ENCODE data around the gene SLC50A1.
A peak's percentile ranks its signal among the peaks of the same experiment; 100 is the strongest.

The SLC50A1 gene

DNA sequence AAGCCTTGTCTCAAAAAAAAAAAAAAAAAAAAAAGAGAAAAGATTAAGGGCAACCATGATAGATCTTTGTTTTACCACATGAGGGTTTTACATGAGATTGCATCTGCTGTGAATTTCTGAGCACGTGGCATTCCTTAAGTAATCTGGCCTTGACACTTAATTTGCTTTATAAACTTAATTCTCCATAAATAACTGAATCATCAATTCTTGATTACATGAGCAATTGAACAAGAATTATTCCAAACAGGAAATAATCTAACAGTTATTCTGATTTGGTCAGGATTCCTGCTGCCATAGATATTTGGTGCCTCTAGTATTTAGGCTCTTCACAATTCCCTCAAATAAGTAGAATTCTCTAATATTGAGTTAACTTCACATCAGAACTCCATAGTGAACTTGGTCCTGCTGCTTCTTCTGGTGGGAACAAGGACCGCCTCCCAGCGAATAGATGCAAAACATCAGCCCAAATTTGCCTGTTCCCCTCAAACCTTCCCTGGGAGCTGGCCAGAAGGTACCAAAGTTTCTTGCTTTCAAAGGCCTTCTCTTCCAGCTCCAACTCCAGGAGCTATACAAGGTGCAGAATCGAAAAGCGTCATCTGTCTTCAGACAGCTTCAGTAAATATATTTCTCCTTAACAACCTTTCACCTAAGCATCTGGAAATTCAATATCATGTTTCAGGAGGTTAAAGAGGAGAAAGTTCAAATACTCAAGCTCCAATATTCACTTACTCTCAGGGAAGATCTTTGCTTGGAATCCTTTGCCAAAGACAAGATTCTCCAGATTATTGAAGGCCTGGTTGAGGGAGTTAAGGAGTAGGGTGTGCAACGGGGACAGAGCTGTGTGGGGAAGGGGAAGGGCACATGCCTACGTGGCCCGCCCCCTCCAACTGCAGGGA is 36.4 kb downstream of the SLC50A1 start:
- peak; percentile 0 for DNase-seq

DNA sequence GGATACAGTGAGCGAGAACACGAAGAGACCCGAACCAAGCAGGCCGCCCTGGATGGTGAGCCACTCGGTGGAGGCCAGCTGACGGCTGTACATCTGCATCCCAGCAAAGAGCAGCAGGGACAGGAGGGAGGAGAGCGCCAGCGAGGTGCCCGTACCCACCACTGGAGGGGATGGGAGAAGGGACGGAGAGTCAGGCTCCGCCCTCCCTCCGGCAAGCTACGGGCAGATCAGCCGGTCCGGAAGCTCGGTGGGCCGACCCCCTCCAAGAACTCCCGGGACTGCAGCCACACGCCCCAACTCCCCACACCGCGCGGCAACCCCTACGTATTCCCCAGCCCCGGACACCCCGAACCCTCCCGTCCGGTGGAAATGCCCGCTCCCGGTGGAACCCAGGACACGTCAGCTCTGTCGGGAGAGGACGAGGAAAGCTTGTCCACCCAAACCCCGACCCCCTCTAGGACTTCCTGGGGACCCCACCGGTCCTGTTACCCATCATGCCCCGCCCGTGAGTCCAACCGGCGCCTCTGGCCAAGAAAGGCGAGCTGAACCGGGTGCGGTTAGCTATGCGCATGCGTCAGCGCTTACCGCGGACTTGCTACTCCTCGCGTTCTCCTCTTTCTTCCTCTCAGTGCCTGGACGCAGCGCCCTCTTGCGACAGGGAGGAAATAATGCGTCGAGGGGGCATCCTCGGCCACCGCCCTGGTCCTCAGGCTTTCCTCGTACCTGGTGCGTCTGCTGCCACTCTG is 37.3 kb downstream of the SLC50A1 start, which contains the start of gene KRTCAP2:
TSS of gene KRTCAP2 (minus strand) at position 573 of the 746 bp plus-strand sequence. CDS start at position 493, 80 bp downstream.
- peak; percentile 99 for DNase-seq

DNA sequence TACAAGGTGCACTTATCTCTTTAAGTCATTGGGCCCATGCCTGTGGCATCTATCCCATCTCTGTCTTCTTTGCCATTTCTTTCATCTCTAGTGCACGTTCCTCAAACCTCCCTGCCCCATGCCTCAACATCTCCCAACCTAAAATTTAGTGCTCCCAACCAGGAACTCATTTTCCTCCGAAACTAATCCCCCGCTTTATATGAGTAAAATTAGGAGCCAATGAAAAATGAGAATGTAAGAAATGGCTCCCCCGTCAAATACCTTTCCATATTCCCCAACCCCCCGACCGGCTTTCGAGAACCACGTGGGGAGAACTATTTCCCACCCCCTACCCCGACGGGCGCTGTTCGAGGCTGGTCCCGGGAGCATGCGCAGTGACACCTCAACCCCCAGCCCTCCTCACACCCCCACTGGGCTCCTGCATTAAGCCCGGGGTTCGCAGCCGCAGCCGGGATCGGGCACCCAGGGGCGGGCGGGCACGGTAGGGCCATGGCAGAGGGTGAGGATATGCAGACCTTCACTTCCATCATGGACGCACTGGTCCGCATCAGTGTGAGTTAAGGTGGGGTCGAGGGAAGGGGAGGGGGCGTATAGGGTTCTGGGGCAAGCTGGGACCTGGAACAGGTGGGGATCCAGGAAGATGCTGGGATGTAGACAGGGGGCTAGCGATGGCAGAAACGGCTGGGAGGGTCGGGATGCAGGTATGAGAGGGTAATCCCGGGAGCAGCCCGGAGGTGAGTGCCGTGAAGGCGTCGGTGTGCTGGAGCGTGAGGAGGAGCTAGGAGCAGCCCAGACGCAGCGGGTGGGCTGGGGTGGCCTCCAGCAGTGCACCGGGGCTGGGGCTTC is 38.0 kb downstream of the SLC50A1 start, which contains the start of gene TRIM46:
TSS of gene TRIM46 (plus strand) at position 372 of the 846 bp plus-strand sequence. CDS start at position 490, 118 bp downstream.
- peak; percentile 52 for DNase-seq

DNA sequence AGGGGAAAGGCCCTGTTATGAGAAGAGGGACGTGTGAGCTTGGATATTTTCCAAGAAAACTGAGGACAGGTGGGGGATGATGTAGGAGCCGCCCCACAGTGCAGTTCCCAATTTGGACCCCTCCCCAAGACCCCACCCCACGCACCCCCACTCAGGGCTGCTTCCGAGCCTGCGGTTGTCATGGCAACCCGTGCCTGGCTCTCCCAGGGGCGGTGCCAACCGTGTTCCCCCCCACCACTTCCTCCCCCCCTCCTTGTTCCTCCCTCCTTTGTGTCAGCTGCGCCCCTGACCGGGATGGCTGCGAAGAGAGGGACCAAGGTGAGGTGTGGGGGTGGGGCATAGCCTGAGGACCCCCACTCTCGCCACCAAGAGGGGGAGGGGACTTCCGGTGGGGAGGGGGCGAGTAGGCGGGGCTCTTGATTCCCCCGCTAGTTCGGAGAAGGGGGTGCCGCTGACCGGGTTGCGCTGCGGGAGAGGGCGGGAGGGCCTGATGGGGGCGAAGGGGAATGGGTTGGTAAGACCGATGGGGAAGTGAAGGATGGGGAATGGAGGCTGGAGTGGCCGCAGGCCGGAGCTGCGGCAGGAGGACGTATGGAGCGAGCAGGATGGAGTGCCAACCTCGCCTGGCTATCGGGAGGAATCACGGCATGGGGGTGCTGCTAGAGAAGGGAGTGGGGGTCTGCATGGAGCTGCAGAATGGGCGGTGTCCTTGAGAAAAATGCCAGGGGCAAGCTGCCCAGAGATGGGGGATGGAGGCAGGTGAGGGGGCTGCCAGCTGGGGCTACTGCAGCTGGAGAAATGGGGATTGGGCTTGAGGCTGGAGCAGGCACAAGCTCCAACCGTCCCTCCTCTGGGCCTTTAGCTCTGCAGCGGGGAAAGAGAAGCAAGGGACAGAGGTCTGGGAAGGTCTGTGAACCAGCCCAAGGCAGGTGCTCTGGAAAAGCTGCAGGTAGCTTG is 39.0 kb downstream of the SLC50A1 start:
- peak; percentile 28 for DNase-seq

DNA sequence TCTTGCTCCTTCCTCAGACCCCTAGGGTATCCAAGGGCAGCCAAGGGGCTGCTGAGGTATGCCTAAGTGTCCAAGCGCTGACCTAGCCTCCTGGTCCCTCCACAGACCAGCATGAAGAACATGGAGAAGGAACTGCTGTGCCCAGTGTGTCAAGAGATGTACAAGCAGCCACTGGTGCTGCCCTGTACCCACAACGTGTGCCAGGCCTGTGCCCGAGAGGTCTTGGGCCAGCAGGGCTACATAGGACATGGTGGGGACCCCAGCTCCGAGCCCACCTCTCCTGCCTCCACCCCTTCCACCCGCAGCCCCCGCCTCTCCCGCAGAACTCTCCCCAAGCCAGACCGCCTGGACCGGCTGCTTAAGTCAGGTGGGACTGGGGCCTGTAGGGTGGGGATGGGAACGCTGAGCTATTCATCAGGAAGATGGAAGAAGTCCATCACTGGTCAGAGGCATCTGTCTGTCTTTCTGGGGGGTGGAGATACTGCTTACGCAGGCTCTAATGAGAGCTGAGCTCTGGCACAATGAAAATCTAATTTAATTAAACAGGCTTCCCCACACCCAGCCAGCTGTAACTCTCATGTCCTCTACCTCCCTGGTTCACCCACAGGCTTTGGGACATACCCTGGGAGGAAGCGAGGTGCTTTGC is 39.8 kb downstream of the SLC50A1 start:
- peak; percentile 2 for DNase-seq

DNA sequence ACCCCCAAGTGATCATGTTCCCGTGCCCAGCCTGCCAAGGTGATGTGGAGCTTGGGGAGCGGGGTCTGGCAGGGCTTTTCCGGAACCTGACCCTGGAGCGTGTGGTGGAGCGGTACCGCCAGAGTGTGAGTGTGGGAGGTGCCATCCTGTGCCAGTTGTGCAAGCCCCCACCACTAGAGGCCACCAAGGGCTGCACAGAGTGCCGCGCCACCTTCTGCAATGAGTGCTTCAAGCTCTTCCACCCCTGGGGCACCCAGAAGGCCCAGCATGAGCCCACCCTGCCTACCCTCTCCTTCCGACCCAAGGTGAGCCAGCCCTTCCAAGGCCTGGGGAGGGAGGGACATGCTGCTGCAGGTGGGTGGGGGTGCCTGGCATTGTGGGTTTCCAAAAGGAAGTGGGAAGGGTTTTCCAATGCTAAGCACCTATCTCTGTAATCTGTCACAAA is 40.3 kb downstream of the SLC50A1 start:
- peak; percentile 75 for DNase-seq

DNA sequence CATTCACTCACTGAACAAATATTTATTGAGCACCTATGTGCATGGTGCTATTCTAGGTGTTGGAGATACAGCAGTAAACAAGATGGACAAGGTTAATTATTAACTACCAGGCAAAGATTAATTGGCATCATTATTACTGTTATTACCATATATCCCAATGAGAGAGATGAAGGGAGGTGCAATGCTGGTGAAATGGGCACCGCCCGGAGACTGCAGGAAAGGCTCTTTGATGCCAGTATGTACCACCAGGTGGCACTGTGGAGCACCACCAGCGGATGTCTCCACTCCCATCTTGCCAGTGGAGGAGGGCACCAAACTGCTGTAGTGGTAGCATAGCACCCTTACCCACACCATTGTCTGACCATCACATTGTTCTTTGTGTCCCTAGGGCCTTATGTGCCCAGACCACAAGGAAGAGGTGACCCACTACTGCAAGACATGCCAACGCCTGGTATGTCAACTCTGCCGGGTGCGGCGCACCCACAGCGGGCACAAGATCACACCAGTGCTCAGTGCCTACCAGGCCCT is 41.0 kb downstream of the SLC50A1 start:
- DNase-seq: peak; percentile 92

DNA sequence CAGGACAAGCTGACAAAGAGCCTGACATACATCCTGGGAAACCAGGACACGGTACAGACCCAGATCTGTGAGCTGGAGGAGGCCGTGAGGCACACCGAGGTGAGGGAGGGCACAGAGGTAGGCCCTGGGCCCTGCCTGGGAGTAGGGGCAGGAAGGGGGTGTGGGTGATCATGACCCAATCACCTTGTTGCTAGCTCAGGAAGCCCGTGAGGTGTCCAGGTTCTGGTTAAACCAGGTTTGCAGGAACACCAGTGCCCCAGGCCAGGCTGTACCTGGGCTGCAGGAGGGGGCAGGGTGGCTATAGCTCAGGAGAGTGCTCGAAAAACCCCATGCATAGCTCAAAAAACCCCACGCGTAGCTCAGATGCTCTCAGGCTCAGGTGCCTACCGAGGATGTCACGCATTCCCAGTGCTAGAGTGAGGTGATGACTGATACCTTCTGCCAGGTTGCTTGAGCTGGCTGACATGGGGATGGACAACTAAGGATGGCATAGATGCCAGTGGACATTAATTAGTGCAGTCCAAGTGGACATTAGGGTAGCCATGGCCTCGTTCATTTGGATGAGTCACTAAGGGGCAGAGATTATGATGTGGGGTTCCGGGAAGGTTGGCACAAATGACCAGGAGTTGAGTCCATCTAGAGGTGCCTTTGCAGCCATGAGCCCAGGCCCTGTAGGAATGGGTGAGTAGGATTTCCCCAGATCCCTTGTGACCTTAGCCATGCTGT is 41.7 kb downstream of the SLC50A1 start:
- no peak for DNase-seq

DNA sequence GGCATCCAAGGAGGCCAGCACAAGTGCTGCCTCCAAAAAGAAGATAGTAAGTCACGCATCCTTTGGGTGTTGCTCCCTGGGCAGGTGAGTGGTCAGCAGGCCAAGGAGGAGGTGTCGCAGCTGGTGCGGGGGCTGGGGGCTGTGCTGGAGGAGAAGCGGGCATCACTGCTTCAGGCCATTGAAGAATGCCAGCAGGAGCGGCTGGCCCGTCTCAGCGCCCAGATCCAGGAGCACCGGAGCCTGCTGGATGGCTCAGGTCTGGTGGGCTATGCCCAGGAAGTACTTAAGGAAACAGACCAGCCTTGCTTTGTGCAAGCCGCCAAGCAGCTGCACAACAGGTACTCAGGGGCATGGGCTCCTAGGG is 42.2 kb downstream of the SLC50A1 start:
- DNase-seq: no peak

DNA sequence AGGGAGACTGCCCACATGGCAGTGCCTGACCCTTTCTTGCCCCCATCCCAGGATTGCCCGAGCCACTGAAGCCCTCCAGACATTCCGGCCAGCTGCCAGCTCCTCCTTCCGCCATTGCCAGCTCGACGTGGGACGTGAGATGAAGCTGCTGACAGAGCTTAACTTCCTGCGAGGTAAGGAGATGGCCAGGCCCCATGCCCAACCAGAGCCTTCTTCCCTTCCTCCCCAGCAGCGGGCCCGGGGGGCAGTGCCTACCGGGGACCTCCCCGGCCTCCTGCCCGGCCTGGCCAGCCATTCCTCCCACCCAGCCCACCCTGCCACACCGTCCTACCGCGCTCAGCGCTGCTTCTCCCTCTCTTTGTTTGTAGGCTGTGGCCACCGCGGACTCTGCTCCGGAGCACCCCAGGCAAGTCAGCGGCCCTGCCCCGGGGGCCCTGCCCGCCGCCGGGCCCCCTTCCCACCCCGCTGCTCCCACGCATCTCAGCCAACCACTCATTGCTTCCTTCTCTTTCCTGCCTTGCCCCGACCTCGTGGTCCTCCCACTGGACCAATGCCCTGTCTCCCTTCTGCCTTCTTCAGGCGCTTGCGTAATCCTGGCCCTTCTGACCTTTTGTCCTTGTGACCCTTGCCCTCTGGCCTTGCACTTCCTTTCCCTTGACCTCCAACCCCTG is 42.9 kb downstream of the SLC50A1 start:
- DNase-seq: no peak

DNA sequence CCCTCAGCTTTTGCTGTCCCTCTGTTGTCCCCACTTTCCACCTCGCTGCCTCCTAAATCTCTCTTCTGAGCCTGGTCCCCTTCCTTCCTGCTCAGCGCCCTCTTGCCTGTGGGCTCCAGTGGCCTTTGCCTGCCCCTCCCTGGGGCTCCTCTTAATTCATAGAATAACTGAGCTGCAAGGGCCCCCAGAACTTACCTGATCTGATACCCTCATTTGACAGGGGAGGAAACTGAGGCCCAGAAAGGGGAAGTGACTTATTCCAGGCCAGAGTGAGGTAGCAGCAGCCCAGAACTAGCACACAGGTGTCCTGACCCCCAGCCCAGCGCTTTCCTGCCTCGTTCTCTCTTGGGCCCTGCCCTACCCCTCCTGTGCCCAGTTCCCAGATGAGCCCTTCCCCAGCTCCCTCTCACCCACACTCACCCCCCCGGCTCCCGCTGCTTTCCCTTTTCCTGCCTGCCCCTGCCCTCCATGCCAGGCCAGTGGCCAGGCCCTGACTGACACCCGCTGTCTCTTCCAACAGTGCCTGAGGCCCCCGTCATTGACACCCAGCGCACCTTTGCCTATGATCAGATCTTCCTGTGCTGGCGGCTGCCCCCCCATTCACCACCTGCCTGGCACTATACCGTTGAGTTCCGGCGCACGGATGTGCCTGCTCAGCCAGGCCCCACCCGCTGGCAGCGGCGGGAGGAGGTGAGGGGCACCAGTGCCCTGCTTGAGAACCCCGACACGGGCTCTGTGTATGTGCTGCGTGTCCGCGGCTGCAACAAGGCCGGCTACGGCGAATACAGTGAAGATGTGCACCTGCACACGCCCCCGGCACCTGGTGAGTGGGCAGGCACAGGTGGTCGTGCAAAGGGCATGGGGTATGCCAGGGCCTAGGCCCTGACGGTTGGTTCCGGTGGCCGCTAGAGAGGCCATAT is 43.7 kb downstream of the SLC50A1 start:
- no peak for DNase-seq

DNA sequence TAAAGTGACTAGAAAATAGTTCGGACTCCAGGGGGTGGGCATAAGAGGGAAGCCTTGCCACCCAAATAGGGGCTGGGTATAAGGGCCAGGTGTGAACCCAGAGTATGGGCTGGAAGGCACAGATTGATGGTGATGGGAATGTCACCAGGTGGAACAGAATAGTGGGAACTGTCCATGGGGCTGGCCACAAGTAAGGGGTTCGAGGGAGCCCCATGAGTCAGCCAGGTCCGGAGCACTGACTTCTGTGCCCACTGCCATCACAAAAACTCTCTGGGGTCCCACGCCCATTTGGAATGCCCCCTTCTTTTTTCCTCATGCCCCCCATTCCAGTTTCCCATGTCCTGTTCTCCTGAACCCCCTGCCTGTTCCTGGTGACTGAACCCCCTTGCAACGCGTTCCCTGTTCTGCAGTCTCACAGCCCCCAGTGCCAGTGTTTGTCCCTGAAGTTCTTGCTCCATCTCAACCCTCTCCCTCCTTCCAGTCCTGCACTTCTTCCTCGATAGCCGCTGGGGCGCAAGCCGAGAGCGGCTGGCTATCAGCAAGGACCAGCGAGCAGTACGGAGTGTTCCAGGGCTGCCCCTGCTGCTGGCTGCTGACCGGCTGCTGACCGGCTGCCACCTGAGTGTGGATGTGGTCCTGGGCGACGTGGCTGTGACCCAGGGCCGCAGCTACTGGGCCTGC is 45.9 kb downstream of the SLC50A1 start:
- DNase-seq: no peak

DNA sequence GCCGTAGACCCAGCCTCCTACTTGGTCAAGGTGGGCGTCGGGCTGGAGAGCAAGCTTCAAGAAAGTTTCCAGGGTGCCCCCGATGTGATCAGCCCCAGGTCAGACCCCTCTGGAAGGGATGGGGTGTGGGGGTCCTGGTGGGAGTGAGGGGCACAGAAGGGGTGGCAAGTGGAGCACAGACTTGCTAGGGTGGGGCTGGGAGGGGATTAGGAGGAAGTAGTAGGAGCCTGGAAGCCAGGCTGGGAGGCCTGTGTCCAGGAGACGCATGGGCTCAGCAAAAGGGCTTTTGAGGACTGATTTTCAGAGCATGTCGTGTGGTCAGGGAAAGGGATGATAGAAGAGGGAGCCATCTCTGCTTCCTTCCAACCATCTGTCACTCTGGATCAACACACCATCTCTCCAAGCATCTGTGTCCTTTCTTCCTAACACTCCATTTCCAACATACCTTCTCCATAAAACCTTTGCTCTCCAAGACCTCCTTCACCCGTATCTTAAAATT is 46.4 kb downstream of the SLC50A1 start:
- no peak for DNase-seq

DNA sequence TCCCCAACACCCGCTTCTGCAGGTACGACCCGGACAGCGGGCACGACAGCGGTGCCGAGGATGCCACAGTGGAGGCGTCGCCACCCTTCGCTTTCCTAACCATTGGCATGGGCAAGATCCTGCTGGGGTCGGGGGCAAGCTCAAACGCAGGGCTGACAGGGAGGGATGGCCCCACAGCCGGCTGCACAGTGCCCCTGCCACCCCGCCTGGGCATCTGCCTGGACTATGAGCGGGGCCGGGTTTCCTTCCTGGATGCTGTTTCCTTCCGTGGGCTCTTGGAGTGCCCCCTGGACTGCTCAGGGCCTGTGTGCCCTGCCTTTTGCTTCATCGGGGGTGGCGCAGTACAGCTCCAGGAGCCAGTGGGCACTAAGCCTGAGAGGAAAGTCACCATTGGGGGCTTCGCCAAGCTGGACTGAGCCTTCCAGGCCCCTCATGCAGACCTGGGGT is 48.1 kb downstream of the SLC50A1 start:
- no peak for DNase-seq

DNA sequence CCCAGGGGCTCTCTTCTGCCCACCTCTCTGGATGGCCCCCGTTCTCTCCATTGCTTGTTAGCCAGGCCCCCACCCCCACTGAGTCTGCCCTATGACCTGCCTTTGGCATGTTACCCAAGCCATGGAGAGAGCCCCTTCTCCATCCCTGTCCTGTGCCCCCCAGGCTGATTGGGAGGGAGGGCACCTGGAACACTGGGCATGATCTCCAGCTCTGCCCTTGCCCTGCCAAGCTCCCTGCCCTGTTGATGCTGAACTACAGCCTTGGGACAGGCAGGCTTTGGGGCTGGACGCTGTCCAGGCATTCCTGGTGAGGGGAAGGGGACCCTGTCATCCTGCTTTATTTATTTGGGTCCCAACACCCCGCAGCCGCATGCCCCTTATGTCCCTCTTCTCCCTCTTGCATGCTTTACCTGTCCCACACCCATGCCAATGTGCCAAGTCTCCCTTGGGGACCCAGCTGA is 48.7 kb downstream of the SLC50A1 start:
- DNase-seq: no peak

DNA sequence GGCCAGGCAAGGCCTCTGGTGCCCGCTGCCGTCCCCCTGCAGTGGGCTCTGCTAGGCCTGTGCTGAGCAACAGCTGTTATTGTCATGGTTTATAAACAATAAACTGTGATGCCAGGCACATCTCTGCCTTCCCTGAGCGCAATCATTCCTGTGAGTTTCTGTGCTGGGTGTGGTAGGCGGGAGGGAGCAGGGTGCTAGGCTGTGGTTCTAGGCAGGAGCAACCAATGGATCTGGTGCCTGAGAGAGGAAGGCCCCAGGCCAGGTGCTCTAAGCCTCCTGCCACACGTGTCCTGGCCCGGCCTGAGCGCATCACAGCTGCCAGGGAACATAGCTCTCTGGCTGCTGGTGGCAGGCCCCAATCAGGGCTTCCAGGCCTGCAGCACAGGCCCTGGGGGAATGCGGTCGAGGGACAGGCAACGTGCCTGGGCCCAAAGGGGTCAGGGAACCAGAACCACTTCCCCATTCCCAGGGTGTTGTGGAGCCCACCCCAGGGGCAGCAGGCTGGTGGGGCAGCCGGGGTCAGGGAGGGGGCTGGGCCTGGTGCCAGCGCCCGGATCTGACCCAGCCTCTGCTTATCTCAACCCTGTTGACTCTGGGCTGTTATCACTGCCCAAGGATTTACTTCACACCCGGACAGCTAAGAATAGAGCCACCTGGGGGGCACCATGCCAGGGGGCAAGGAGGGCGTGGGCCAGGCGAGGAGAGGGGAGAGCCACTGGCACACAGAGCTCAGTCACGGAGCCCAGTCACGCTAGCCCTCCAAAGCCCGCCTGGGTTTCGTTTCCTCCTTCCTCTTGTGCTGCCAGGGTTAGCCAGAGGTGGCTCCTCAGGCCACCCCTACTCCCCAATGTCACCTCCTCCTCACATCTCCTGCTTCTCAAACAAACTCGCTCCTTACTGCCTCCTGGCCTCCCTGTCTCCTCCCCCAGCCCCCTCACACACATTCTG is 49.5 kb downstream of the SLC50A1 start:
- peak; percentile 99 for DNase-seq
